Liver (tissue), 9 donors: ENCODE results near the gene CHAT. TPM values are rescaled to one million over a fixed set of nuclear protein-coding genes. Genes with fewer than 3 reads are reported as not detected.

Experiments used
- DNase-seq: peaks from one replicate; pipeline ENCODE4 v3.0.0-alpha.2; 2017; ENCODE audit warnings: low spot score
- H3K27ac ChIP-seq, 2 donors: one replicate each; pipeline ENCODE4 v1.7.0; 2013; ENCODE audit warnings: inconsistent platforms in 2 of 2, low read length in 2 of 2, control low read depth in 1 of 2, low read depth in 1 of 2, mild to moderate bottlenecking in 1 of 2
- H3K27me3 ChIP-seq, 4 donors: one replicate each; pipeline versions ENCODE4 v1.6.1 to v1.7.0; 2013; ENCODE audit warnings: low read length in 3 of 4, inconsistent platforms in 1 of 4, mild to moderate bottlenecking in 1 of 4, moderate library complexity in 1 of 4; ENCODE audit not compliant: control insufficient read depth in 4 of 4, insufficient read depth in 4 of 4
- H3K36me3 ChIP-seq, 4 donors: one replicate each; pipeline versions ENCODE4 v1.6.1 to v1.7.0; 2013; ENCODE audit warnings: low read length in 3 of 4, mild to moderate bottlenecking in 3 of 4, low read depth in 1 of 4, moderate library complexity in 1 of 4; ENCODE audit not compliant: control insufficient read depth in 4 of 4, insufficient read depth in 3 of 4
- H3K4me1 ChIP-seq, 4 donors: one replicate each; pipeline versions ENCODE4 v1.6.1 to v1.7.0; 2013; ENCODE audit warnings: low read length in 3 of 4, mild to moderate bottlenecking in 3 of 4, moderate library complexity in 1 of 4; ENCODE audit not compliant: control insufficient read depth in 4 of 4, insufficient read depth in 4 of 4
- H3K4me3 ChIP-seq, 3 donors: one replicate each; pipeline versions ENCODE4 v1.6.1 to v1.7.0; 2013; ENCODE audit warnings: low read length in 3 of 3, control low read depth in 1 of 3, low read depth in 1 of 3, mild to moderate bottlenecking in 1 of 3
- H3K9ac ChIP-seq, 2 donors: one replicate each; pipeline ENCODE4 v1.7.0; 2013; ENCODE audit warnings: low read length in 2 of 2, mild to moderate bottlenecking in 2 of 2, moderate library complexity in 2 of 2, control low read depth in 1 of 2, low read depth in 1 of 2
- H3K9me3 ChIP-seq, 4 donors: one replicate each; pipeline versions ENCODE4 v1.6.1 to v1.7.0; 2013; ENCODE audit warnings: low read length in 3 of 4; ENCODE audit not compliant: control insufficient read depth in 4 of 4
- EGR1 ChIP-seq, 2 donors: IDR thresholded peaks; 2 replicates each; pipeline ENCODE4 v1.6.1; 2016 to 2018; ENCODE audit warnings: antibody characterized with exemption in 2 of 2, low read depth in 2 of 2
- FOXA1 ChIP-seq: IDR thresholded peaks from 2 replicates; pipeline ENCODE4 v1.6.1; 2016; ENCODE audit warnings: antibody characterized with exemption
- FOXA2 ChIP-seq: IDR thresholded peaks from 2 replicates; pipeline ENCODE4 v1.6.1; 2016; ENCODE audit warnings: antibody characterized with exemption
- GABPA ChIP-seq, 2 donors: IDR thresholded peaks in 1 of 2; conservative IDR thresholded peaks in 1 of 2; 2 replicates each; pipeline ENCODE4 v1.6.1; 2016; ENCODE audit warnings: antibody characterized with exemption in 2 of 2, mild to moderate bottlenecking in 1 of 2, moderate library complexity in 1 of 2
- HNF4A ChIP-seq, 2 donors: conservative IDR thresholded peaks; 2 replicates each; pipeline ENCODE4 v1.6.1; 2016; ENCODE audit warnings: antibody characterized with exemption in 2 of 2, mild to moderate bottlenecking in 2 of 2
- HNF4G ChIP-seq: IDR thresholded peaks from 2 replicates; pipeline ENCODE4 v1.6.1; 2016; ENCODE audit warnings: antibody characterized with exemption
- JUND ChIP-seq, 2 donors: IDR thresholded peaks; 2 replicates each; pipeline ENCODE4 v1.6.1; 2016; ENCODE audit warnings: antibody characterized with exemption in 2 of 2
- NR2F2 ChIP-seq: IDR thresholded peaks from 2 replicates; pipeline ENCODE4 v1.6.1; 2016; ENCODE audit warnings: antibody characterized with exemption
- RAD21 ChIP-seq, 2 donors: IDR thresholded peaks; 2 replicates each; pipeline ENCODE4 v1.6.1; 2016; ENCODE audit warnings: antibody characterized with exemption in 2 of 2, mild to moderate bottlenecking in 2 of 2
- RXRA ChIP-seq, 2 donors: IDR thresholded peaks; 2 replicates each; pipeline ENCODE4 v1.6.1; 2017 to 2018; ENCODE audit warnings: antibody characterized with exemption in 2 of 2, mild to moderate bottlenecking in 1 of 2
- WGBS: extraction: QIAGEN DNeasy Blood & Tissue Kit; methylation state at CpG from one replicate; pipeline ENCODE4 v1.1.7; 2013; 5-methylcytosine and 5-hydroxymethylcytosine counted together
- polyA plus RNA-seq, 2 donors: library from polyadenylated mRNA; stranded (reverse) in 1 of 2; unstranded in 1 of 2; fragments of 200-250 nt in 1 of 2; fragments of >200 nt in 1 of 2; fragmentation: Nextera tagmentation in 1 of 2; extraction: Ambion mirVana in 1 of 2; gene quantifications; one replicate each; pipeline versions ENCODE4 v1.2.1 to v1.2.3, GENCODE V29; 2013 to 2015
- total RNA-seq, 2 donors: library from RNA; depleted of rRNA; stranded (reverse); fragments of >200 nt; gene quantifications; one replicate each; pipeline ENCODE4 v1.2.3, GENCODE V29; 2014
- TF ChIP-seq, protein P1 (sequence below): fragments of 150-350 bp; IDR thresholded peaks from 2 replicates; pipeline ENCODE4 v1.5.1; 2017; ENCODE audit warnings: improper control_type of control experiment, low read depth, low read length; ENCODE audit not compliant: missing input control
- TF ChIP-seq, protein P2 (sequence below): IDR thresholded peaks from 2 replicates; pipeline ENCODE4 v1.6.1; 2016; ENCODE audit warnings: antibody characterized with exemption, mild to moderate bottlenecking
- TF ChIP-seq, protein P3 (sequence below): IDR thresholded peaks from 2 replicates; pipeline ENCODE4 v1.6.1; 2016; ENCODE audit warnings: antibody characterized with exemption
- TF ChIP-seq, protein P4 (sequence below): IDR thresholded peaks from 2 replicates; pipeline ENCODE4 v1.6.1; 2016; ENCODE audit warnings: antibody characterized with exemption
- TF ChIP-seq, protein P5 (sequence below): IDR thresholded peaks from 2 replicates; pipeline ENCODE4 v1.6.1; 2016; ENCODE audit warnings: antibody characterized with exemption
- donor health status: healthy.
- donor health status: healthy.
- donor health status: healthy.
- donor health status: healthy.
- donor health status: healthy.

Gene CHAT
- total and polyA plus RNA-seq, 4 donors = not detected

DNA sequence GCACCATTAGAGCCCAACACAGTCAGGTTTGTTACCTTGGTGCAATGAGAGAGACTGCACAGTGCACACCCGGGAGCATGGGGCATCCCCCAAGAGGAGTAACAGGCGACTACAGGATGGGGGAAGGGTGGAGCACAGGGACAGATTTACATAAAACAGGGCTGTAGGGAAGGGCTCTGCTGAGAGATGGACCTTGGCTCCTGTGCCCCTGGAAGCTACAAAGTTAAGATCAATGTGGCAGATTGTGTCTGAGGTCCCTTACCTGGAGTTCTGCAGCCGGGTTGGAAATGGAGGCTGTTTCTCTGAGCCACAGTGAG is 17.4 kb upstream of the CHAT start:
- TF ChIP-seq JUND (IDR thresholded peaks at IDR 0.05) = no peak
- TF ChIP-seq, protein P1, sequence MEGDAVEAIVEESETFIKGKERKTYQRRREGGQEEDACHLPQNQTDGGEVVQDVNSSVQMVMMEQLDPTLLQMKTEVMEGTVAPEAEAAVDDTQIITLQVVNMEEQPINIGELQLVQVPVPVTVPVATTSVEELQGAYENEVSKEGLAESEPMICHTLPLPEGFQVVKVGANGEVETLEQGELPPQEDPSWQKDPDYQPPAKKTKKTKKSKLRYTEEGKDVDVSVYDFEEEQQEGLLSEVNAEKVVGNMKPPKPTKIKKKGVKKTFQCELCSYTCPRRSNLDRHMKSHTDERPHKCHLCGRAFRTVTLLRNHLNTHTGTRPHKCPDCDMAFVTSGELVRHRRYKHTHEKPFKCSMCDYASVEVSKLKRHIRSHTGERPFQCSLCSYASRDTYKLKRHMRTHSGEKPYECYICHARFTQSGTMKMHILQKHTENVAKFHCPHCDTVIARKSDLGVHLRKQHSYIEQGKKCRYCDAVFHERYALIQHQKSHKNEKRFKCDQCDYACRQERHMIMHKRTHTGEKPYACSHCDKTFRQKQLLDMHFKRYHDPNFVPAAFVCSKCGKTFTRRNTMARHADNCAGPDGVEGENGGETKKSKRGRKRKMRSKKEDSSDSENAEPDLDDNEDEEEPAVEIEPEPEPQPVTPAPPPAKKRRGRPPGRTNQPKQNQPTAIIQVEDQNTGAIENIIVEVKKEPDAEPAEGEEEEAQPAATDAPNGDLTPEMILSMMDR = no peak
- TF ChIP-seq EGR1 (IDR thresholded peaks at IDR 0.05; ENCODE audit: low read depth in 2 of 2) = no peak
- TF ChIP-seq GABPA (IDR thresholded peaks at IDR 0.05 in 1 of 2, conservative IDR thresholded peaks at IDR 0.05 in 1 of 2) = no peak
- TF ChIP-seq HNF4A (conservative IDR thresholded peaks at IDR 0.05) = no peak
- no peak for TF ChIP-seq RAD21 (IDR thresholded peaks at IDR 0.05)
- TF ChIP-seq NR2F2 = no peak
- no peak for TF ChIP-seq FOXA1
- no peak for TF ChIP-seq HNF4G
- H3K9ac ChIP-seq = no peak overlapping the region
- peaks cover 0 to 2% (median 0%) of the 10 kb centered on the region in 4 donors for H3K4me1 ChIP-seq
- H3K36me3 ChIP-seq = no peaks in the 10 kb centered on the region
- no peak overlapping the region for H3K27ac ChIP-seq
- no peaks in the 10 kb centered on the region for H3K9me3 ChIP-seq
- no peak overlapping the region for H3K4me3 ChIP-seq
- WGBS = 45% methylated on average over 3 of the region's 3 CpGs
- DNase-seq = peak; percentile 27
- no peaks in the 10 kb centered on the region for H3K27me3 ChIP-seq

DNA sequence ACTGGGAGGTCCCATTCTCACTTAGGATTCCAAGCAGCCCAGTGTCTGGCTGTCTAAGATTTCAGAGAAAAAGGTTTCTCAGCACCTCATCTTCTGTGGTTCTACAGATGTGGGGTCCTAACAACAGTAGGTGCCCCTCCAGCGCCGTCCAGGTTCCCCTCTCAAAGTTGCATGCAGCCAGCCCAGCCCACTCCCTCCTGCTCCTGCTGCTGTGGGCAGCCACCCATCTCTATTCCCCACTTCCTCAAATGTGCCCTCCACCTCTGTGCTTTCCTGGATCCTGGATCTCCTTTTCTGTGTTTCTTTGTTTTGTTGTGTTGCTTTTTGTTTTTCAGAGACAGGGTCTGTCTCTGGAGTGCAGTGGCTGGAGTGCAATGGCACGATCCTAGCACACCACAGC is 17.0 kb upstream of the CHAT start:
- no peaks in the 10 kb centered on the region for H3K36me3 ChIP-seq
- WGBS = 66% methylated on average over 3 of the region's 3 CpGs
- H3K27ac ChIP-seq = no peak overlapping the region
- TF ChIP-seq, protein P2, sequence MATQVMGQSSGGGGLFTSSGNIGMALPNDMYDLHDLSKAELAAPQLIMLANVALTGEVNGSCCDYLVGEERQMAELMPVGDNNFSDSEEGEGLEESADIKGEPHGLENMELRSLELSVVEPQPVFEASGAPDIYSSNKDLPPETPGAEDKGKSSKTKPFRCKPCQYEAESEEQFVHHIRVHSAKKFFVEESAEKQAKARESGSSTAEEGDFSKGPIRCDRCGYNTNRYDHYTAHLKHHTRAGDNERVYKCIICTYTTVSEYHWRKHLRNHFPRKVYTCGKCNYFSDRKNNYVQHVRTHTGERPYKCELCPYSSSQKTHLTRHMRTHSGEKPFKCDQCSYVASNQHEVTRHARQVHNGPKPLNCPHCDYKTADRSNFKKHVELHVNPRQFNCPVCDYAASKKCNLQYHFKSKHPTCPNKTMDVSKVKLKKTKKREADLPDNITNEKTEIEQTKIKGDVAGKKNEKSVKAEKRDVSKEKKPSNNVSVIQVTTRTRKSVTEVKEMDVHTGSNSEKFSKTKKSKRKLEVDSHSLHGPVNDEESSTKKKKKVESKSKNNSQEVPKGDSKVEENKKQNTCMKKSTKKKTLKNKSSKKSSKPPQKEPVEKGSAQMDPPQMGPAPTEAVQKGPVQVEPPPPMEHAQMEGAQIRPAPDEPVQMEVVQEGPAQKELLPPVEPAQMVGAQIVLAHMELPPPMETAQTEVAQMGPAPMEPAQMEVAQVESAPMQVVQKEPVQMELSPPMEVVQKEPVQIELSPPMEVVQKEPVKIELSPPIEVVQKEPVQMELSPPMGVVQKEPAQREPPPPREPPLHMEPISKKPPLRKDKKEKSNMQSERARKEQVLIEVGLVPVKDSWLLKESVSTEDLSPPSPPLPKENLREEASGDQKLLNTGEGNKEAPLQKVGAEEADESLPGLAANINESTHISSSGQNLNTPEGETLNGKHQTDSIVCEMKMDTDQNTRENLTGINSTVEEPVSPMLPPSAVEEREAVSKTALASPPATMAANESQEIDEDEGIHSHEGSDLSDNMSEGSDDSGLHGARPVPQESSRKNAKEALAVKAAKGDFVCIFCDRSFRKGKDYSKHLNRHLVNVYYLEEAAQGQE = no peak
- TF ChIP-seq GABPA (IDR thresholded peaks at IDR 0.05 in 1 of 2, conservative IDR thresholded peaks at IDR 0.05 in 1 of 2) (no peak), RAD21 (IDR thresholded peaks at IDR 0.05) (no peak), JUND (IDR thresholded peaks at IDR 0.05) (no peak), HNF4A (conservative IDR thresholded peaks at IDR 0.05) (no peak), FOXA1 (no peak), EGR1 (IDR thresholded peaks at IDR 0.05; ENCODE audit: low read depth in 2 of 2) (no peak), FOXA2 (no peak), RXRA (IDR thresholded peaks at IDR 0.05) (no peak)
- TF ChIP-seq, protein P3, sequence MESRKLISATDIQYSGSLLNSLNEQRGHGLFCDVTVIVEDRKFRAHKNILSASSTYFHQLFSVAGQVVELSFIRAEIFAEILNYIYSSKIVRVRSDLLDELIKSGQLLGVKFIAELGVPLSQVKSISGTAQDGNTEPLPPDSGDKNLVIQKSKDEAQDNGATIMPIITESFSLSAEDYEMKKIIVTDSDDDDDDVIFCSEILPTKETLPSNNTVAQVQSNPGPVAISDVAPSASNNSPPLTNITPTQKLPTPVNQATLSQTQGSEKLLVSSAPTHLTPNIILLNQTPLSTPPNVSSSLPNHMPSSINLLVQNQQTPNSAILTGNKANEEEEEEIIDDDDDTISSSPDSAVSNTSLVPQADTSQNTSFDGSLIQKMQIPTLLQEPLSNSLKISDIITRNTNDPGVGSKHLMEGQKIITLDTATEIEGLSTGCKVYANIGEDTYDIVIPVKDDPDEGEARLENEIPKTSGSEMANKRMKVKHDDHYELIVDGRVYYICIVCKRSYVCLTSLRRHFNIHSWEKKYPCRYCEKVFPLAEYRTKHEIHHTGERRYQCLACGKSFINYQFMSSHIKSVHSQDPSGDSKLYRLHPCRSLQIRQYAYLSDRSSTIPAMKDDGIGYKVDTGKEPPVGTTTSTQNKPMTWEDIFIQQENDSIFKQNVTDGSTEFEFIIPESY = no peak
- TF ChIP-seq, protein P4, sequence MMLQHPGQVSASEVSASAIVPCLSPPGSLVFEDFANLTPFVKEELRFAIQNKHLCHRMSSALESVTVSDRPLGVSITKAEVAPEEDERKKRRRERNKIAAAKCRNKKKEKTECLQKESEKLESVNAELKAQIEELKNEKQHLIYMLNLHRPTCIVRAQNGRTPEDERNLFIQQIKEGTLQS = no peak
- TF ChIP-seq, protein P5, sequence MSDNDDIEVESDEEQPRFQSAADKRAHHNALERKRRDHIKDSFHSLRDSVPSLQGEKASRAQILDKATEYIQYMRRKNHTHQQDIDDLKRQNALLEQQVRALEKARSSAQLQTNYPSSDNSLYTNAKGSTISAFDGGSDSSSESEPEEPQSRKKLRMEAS = no peak
- TF ChIP-seq, protein P1 = no peak
- no peak overlapping the region for H3K4me3 ChIP-seq
- DNase-seq = no peak
- H3K4me1 ChIP-seq = peaks cover 0 to 2% (median 0%) of the 10 kb centered on the region in 4 donors
- H3K27me3 ChIP-seq = peaks cover 0 to 3% (median 0%) of the 10 kb centered on the region in 4 donors
- no peaks in the 10 kb centered on the region for H3K9me3 ChIP-seq
- H3K9ac ChIP-seq = no peak overlapping the region
